ENCODE results near the gene PDLIM3.

GRCh38 chr4:185508181-185508580 lies 27.1 kb downstream of the PDLIM3 start:
- TF ChIP-seq TAF1 (IDR thresholded peaks at IDR 0.05; ENCODE audit: borderline replicate concordance, low read depth, low read length): no peak
- TF ChIP-seq POLR2A (IDR thresholded peaks at IDR 0.05; ENCODE audit: low read depth, low read length): no peak

Measured in GM12892 (cell line).